Measurements from ENCODE around the gene PPFIA1.

The PPFIA1 gene

DNA sequence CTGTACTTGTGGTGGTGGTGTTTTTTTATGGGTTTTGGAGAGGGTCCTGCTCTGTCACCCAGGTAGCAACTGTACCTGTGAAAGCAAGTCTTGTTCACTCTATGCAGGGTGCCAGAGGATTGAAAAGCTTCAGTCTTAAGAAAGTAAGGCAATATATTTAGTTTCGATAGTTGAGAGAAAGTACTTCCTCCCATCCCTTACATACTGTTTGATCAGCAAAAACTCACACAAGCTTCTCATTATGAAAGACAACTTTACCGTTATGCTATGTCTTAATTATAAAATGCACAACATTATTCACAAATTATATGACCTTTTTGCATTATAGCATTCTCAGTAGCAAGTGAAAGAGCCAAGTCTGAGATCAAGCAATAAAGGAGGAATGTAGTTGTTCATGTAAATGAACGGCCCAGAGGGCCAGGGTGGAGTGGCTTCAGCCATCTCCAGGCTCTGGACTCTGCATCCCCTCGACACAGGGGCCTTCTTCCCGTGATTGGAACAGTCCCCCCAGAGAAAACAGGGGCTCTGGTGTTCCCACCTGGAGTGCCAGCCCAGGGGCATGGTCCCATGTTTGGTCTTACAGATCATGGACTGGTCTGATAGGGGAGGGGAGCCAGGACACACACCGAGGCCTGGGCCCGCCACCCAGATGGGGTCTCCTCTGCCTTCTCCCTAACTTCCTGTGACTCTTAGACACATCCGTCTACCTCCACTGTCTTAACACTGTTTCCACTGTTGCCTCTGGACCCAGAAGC lies 89.1 kb downstream of the PPFIA1 start:
- H3K27ac ChIP-seq (ENCODE audit: low read depth, low read length), result no peak overlapping the region
- H3K4me1 ChIP-seq (ENCODE audit: control insufficient read depth in 5 of 5, insufficient read depth in 5 of 5, low read length in 5 of 5), result peaks cover 0 to 18% (median 16%) of the 10 kb centered on the region in 5 donors
- no peaks in the 10 kb centered on the region for H3K27me3 ChIP-seq (ENCODE audit: control insufficient read depth in 5 of 5, insufficient read depth in 4 of 5, low read length in 5 of 5)
- no peak overlapping the region for H3K4me3 ChIP-seq (ENCODE audit: low read depth in 1 of 5, low read length in 5 of 5)
- H3K9me3 ChIP-seq (ENCODE audit: control insufficient read depth in 5 of 5, low read length in 5 of 5), result no peaks in the 10 kb centered on the region
- H3K36me3 ChIP-seq (ENCODE audit: control insufficient read depth in 5 of 5, insufficient read depth in 5 of 5, low read length in 5 of 5), result peaks cover 10 to 79% (median 58%) of the 10 kb centered on the region in 5 donors
- H3K9ac ChIP-seq (ENCODE audit: low read length in 5 of 5), result no peak overlapping the region

GRCh38 chr11:70360211-70360610 lies 89.7 kb downstream of the PPFIA1 start:
- Histone ChIP-seq H3K36me3 (ENCODE audit: control insufficient read depth in 5 of 5, insufficient read depth in 5 of 5, low read length in 5 of 5) (peaks cover 9 to 79% (median 56%) of the 10 kb centered on the region in 5 donors), H3K4me1 (ENCODE audit: control insufficient read depth in 5 of 5, insufficient read depth in 5 of 5, low read length in 5 of 5) (peaks cover 0 to 20% (median 18%) of the 10 kb centered on the region in 5 donors), H3K4me3 (ENCODE audit: low read depth in 1 of 5, low read length in 5 of 5) (no peak overlapping the region), H3K9ac (ENCODE audit: low read length in 5 of 5) (no peak overlapping the region), H3K27ac (ENCODE audit: low read depth, low read length) (no peak overlapping the region), H3K9me3 (ENCODE audit: control insufficient read depth in 5 of 5, low read length in 5 of 5) (no peaks in the 10 kb centered on the region), H3K27me3 (ENCODE audit: control insufficient read depth in 5 of 5, insufficient read depth in 4 of 5, low read length in 5 of 5) (no peaks in the 10 kb centered on the region)

DNA sequence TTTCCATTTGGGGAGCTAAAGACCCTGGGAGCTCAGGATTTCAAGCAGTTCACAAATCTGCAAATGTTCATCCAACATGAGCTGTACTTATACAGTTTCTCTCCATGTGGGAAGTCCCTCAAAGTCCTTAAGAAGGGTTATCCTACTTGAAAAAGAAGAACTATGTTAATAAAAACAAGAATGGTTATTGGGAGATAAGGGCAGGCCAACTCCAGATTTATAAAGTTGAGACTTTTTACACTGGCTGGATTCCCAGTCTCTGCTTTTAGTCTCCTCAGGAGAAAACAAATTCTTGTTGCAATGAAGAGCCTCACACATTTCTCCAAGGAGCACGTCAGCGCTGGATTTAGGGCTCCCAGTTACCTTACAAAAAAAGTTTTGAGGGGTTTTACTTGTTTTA lies 93.7 kb downstream of the PPFIA1 start:
- Histone ChIP-seq H3K27ac (ENCODE audit: low read depth, low read length) (no peak overlapping the region), H3K9ac (ENCODE audit: low read length in 5 of 5) (no peak overlapping the region), H3K4me1 (ENCODE audit: control insufficient read depth in 5 of 5, insufficient read depth in 5 of 5, low read length in 5 of 5) (peaks cover 0 to 16% (median 13%) of the 10 kb centered on the region in 5 donors), H3K9me3 (ENCODE audit: control insufficient read depth in 5 of 5, low read length in 5 of 5) (no peaks in the 10 kb centered on the region), H3K27me3 (ENCODE audit: control insufficient read depth in 5 of 5, insufficient read depth in 4 of 5, low read length in 5 of 5) (no peaks in the 10 kb centered on the region), H3K4me3 (ENCODE audit: low read depth in 1 of 5, low read length in 5 of 5) (no peak overlapping the region), H3K36me3 (ENCODE audit: control insufficient read depth in 5 of 5, insufficient read depth in 5 of 5, low read length in 5 of 5) (peaks cover 13 to 75% (median 46%) of the 10 kb centered on the region in 5 donors)

GRCh38 chr11:70364745-70365543 lies 94.5 kb downstream of the PPFIA1 start:
- Histone ChIP-seq H3K27ac (ENCODE audit: low read depth, low read length) (no peak overlapping the region), H3K27me3 (ENCODE audit: control insufficient read depth in 5 of 5, insufficient read depth in 4 of 5, low read length in 5 of 5) (no peaks in the 10 kb centered on the region), H3K36me3 (ENCODE audit: control insufficient read depth in 5 of 5, insufficient read depth in 5 of 5, low read length in 5 of 5) (peaks cover 13 to 68% (median 39%) of the 10 kb centered on the region in 5 donors), H3K4me1 (ENCODE audit: control insufficient read depth in 5 of 5, insufficient read depth in 5 of 5, low read length in 5 of 5) (peaks cover 0 to 15% (median 13%) of the 10 kb centered on the region in 5 donors), H3K9me3 (ENCODE audit: control insufficient read depth in 5 of 5, low read length in 5 of 5) (no peaks in the 10 kb centered on the region), H3K4me3 (ENCODE audit: low read depth in 1 of 5, low read length in 5 of 5) (no peak overlapping the region), H3K9ac (ENCODE audit: low read length in 5 of 5) (no peak overlapping the region)

- Histone ChIP-seq H3K4me1 (ENCODE audit: control insufficient read depth in 5 of 5, insufficient read depth in 5 of 5, low read length in 5 of 5) (peaks cover 0 to 13% (median 11%) of the 10 kb centered on the region in 5 donors), H3K9me3 (ENCODE audit: control insufficient read depth in 5 of 5, low read length in 5 of 5) (no peaks in the 10 kb centered on the region), H3K4me3 (ENCODE audit: low read depth in 1 of 5, low read length in 5 of 5) (no peak overlapping the region), H3K9ac (ENCODE audit: low read length in 5 of 5) (no peak overlapping the region), H3K27me3 (ENCODE audit: control insufficient read depth in 5 of 5, insufficient read depth in 4 of 5, low read length in 5 of 5) (no peaks in the 10 kb centered on the region), H3K27ac (ENCODE audit: low read depth, low read length) (no peak overlapping the region), H3K36me3 (ENCODE audit: control insufficient read depth in 5 of 5, insufficient read depth in 5 of 5, low read length in 5 of 5) (peaks cover 13 to 66% (median 38%) of the 10 kb centered on the region in 5 donors)
Measured at GRCh38 chr11:70365544-70365927, 95.0 kb downstream of the PPFIA1 start.

DNA sequence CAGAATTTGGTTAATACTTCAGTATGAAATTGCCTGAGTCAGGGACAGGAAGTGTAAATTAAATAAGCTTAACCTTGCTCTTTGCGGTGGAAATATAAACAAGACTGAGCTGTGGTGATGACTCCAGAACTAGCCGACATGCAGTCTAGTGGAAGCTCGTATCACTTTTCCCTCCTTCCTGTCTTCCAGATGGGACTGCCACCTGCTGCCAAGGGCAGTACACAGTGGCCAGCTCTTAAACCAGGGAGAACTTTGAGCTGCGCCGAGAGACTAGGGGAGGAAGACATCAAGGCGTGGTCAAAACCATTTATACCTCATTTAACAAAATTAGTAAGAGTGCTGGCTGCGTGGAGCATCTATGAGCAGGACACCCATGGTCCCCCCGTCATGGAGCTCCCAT lies 96.6 kb downstream of the PPFIA1 start:
- Histone ChIP-seq H3K27me3 (ENCODE audit: control insufficient read depth in 5 of 5, insufficient read depth in 4 of 5, low read length in 5 of 5) (no peaks in the 10 kb centered on the region), H3K9me3 (ENCODE audit: control insufficient read depth in 5 of 5, low read length in 5 of 5) (no peaks in the 10 kb centered on the region), H3K4me3 (ENCODE audit: low read depth in 1 of 5, low read length in 5 of 5) (no peak overlapping the region), H3K9ac (ENCODE audit: low read length in 5 of 5) (no peak overlapping the region), H3K36me3 (ENCODE audit: control insufficient read depth in 5 of 5, insufficient read depth in 5 of 5, low read length in 5 of 5) (peaks cover 9 to 57% (median 35%) of the 10 kb centered on the region in 5 donors), H3K27ac (ENCODE audit: low read depth, low read length) (no peak overlapping the region), H3K4me1 (ENCODE audit: control insufficient read depth in 5 of 5, insufficient read depth in 5 of 5, low read length in 5 of 5) (peaks cover 0 to 13% (median 11%) of the 10 kb centered on the region in 5 donors)

DNA sequence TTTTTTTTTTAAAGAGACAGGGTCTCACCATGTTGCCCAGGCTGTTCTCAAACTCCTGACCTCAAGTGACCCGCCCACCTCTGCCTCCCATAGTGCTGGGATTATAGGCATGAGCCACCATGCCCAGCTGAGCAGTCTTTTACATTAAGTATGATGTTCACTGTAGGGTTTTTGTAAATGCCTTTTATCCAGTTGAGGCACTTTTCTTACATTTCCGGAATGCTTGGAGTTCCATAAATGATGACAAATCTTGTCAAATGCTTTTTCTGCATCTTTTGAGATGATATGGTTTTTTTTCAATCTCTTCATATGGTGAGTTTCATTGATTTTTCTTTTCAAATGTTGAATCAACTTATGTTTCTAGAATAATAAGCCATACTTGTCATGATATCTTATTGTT lies 98.5 kb downstream of the PPFIA1 start:
- no peak overlapping the region for H3K27ac ChIP-seq (ENCODE audit: low read depth, low read length)
- no peak overlapping the region for H3K9ac ChIP-seq (ENCODE audit: low read length in 5 of 5)
- H3K9me3 ChIP-seq (ENCODE audit: control insufficient read depth in 5 of 5, low read length in 5 of 5), result no peaks in the 10 kb centered on the region
- no peaks in the 10 kb centered on the region for H3K27me3 ChIP-seq (ENCODE audit: control insufficient read depth in 5 of 5, insufficient read depth in 4 of 5, low read length in 5 of 5)
- H3K4me1 ChIP-seq (ENCODE audit: control insufficient read depth in 5 of 5, insufficient read depth in 5 of 5, low read length in 5 of 5), result peaks cover 0 to 9% (median 8%) of the 10 kb centered on the region in 5 donors
- no peak overlapping the region for H3K4me3 ChIP-seq (ENCODE audit: low read depth in 1 of 5, low read length in 5 of 5)
- H3K36me3 ChIP-seq (ENCODE audit: control insufficient read depth in 5 of 5, insufficient read depth in 5 of 5, low read length in 5 of 5), result peaks cover 22 to 57% (median 40%) of the 10 kb centered on the region in 5 donors

GRCh38 chr11:70371241-70371640 lies 100.8 kb downstream of the PPFIA1 start:
- Histone ChIP-seq H3K27ac (ENCODE audit: low read depth, low read length) (no peak overlapping the region), H3K4me3 (ENCODE audit: low read depth in 1 of 5, low read length in 5 of 5) (no peak overlapping the region), H3K36me3 (ENCODE audit: control insufficient read depth in 5 of 5, insufficient read depth in 5 of 5, low read length in 5 of 5) (peaks cover 21 to 56% (median 46%) of the 10 kb centered on the region in 5 donors), H3K4me1 (ENCODE audit: control insufficient read depth in 5 of 5, insufficient read depth in 5 of 5, low read length in 5 of 5) (no peaks in the 10 kb centered on the region), H3K9ac (ENCODE audit: low read length in 5 of 5) (no peak overlapping the region), H3K27me3 (ENCODE audit: control insufficient read depth in 5 of 5, insufficient read depth in 4 of 5, low read length in 5 of 5) (no peaks in the 10 kb centered on the region), H3K9me3 (ENCODE audit: control insufficient read depth in 5 of 5, low read length in 5 of 5) (no peaks in the 10 kb centered on the region)

- Histone ChIP-seq H3K4me3 (ENCODE audit: low read depth in 1 of 5, low read length in 5 of 5) (no peak overlapping the region), H3K27ac (ENCODE audit: low read depth, low read length) (no peak overlapping the region), H3K9me3 (ENCODE audit: control insufficient read depth in 5 of 5, low read length in 5 of 5) (no peaks in the 10 kb centered on the region), H3K9ac (ENCODE audit: low read length in 5 of 5) (no peak overlapping the region), H3K36me3 (ENCODE audit: control insufficient read depth in 5 of 5, insufficient read depth in 5 of 5, low read length in 5 of 5) (peaks cover 24 to 58% (median 50%) of the 10 kb centered on the region in 5 donors), H3K4me1 (ENCODE audit: control insufficient read depth in 5 of 5, insufficient read depth in 5 of 5, low read length in 5 of 5) (no peaks in the 10 kb centered on the region), H3K27me3 (ENCODE audit: control insufficient read depth in 5 of 5, insufficient read depth in 4 of 5, low read length in 5 of 5) (no peaks in the 10 kb centered on the region)
Measured at GRCh38 chr11:70372076-70372475, 101.6 kb downstream of the PPFIA1 start.

DNA sequence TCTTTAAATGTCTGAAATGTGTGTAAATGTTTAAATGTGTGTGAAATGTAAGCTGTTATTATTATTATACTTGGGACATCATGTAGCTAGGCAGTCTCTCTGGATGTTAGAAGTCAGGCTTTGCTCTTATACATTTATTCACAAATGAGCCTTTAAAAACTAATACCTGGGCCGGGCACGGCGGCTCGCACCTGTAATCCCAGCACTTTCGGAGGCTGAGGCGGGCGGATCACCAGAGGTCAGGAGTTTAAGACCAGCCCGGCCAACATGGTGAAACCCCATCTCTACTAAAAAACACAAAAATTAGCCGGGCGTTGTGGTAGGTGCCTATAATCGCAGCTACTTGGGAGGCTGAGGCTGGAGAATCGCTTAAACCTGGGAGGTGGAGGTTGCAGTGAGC lies 106.1 kb downstream of the PPFIA1 start:
- Histone ChIP-seq H3K4me1 (ENCODE audit: control insufficient read depth in 5 of 5, insufficient read depth in 5 of 5, low read length in 5 of 5) (no peaks in the 10 kb centered on the region), H3K27ac (ENCODE audit: low read depth, low read length) (no peak overlapping the region), H3K36me3 (ENCODE audit: control insufficient read depth in 5 of 5, insufficient read depth in 5 of 5, low read length in 5 of 5) (peaks cover 24 to 79% (median 64%) of the 10 kb centered on the region in 5 donors), H3K9ac (ENCODE audit: low read length in 5 of 5) (no peak overlapping the region), H3K27me3 (ENCODE audit: control insufficient read depth in 5 of 5, insufficient read depth in 4 of 5, low read length in 5 of 5) (no peaks in the 10 kb centered on the region), H3K4me3 (ENCODE audit: low read depth in 1 of 5, low read length in 5 of 5) (no peak overlapping the region), H3K9me3 (ENCODE audit: control insufficient read depth in 5 of 5, low read length in 5 of 5) (no peaks in the 10 kb centered on the region)

Measured in subcutaneous abdominal adipose tissue (tissue), 5 donors.